ENCODE measurements around the gene CDC40.
"Not testable (repeated sequence)": the region's sequence is repeated elsewhere in the genome, so short reads cannot be mapped to it uniquely, and the experiment has no call there.

The CDC40 gene

GRCh38 chr6:110201151-110201884 is 21.1 kb downstream of the CDC40 start:
- peak; percentile 50 for DNase-seq (ENCODE audit: low spot score)

GRCh38 chr6:110207652-110208051 is 27.4 kb downstream of the CDC40 start:
- DNase-seq (ENCODE audit: low spot score), result no peak

DNA sequence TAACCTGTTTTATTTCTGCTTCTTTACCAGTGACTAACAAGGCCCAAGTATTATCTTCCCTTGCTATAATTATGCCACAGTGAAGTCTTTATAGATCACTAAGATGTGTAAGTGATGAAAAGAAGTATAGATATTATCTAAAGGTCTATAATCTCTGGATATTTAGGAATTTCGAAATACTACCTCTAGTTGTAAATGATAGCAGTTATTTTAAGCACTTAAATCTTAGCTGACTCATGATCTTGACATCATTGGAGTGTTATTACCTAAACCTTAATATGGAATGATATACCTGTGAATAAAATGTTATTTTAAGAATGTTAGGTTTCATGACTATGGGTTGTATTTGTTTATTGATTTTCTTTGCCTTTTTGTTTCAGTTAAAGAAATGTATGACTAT is 31.5 kb downstream of the CDC40 start:
- DNase-seq (ENCODE audit: low spot score), result no peak

DNA sequence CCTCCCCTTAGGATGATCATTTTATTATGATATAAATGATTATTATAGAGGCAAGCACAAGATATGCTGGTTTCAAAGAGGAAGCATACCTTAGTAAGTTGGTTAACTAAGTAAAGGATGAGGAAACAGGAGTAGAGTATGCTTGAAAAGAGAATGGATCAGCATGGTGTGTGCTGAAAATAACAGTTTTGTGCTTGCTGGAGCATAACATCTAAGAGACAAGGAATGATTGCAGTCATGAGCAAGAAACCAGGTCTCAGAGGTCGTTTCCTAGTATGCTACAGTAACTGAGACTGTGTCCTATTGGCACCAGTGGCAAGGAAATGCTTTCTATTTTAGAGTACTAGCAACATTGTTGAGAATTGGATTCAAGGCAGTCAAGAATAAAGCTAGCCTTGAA is 34.1 kb downstream of the CDC40 start:
- no peak for DNase-seq (ENCODE audit: low spot score)

DNA sequence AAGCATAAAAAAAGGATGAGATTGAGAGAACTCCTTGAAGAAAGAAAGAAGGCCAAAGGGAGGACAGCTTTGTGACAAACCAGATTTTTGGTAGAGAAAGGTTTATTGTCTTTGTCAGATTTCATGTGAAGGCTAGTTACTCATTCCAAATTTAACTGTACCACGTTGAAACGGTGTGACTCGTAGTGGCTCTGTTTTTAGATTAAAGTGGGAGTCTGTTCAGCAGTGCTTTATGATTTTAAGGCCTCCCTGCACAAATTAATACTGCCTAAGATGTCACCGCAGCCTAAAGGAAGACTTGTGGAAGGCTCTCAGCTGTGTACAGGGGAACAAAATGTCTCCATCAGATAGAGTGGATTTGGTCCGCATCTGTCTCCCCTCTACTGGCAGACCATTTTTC is 35.9 kb downstream of the CDC40 start:
- DNase-seq (ENCODE audit: low spot score), result no peak

DNA sequence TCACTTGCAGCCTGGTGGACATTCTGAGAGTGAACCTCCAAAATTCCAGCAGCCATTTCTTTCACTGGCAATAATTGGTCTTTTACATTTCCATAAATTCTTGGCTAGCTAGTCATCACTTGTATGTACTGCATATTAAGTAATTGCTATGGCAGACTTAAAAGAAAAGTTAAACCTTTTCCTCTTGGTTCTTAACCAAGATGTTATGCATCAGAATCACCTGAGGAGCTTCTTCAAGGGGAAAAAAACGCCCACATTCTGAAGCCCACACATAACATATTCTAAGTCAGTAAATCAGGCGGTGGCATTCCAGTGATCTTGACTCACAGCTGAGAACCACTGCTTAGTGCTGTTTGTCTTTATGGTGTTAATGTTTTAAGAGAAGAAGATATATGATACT is 37.0 kb downstream of the CDC40 start:
- DNase-seq (ENCODE audit: low spot score), result no peak

DNA sequence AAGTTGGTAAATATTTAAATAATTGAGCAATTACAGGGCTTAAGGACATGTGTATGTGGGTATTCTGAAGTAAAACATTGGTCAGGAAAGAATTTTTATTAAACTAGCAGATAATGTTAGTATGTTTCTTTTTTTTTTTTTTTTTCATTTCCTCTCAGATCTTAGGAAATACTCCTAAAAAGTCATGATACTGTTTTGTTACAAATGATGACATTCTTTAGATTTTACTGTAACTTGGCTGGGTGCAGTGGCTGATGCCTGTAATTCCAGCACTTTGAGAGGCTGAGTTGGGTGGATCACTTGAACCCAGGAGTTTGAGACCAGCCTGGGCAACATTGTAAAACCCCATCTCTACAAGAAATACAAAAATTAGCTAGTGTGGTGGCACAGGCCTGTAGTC is 41.5 kb downstream of the CDC40 start:
- DNase-seq (ENCODE audit: low spot score), result no peak

DNA sequence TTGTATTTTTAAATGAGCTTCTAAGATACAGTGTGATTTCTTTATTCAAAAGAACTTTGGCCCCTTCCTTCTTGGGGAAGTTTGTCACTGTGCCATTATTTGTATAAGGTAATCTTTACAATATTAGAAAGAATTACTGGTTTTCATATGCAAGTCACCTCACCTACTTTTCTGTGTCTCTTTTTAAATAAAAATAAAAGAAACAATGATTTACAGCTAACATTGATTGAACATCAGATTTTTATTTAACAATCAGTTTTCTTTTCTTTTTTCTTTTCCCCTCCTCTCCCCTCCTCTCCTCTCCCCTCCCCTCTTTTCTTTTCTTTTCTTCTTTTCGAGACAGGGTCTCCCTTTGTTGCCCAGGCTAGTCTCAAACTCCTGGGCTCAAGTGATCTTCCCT is 46.0 kb downstream of the CDC40 start:
- no peak for DNase-seq (ENCODE audit: low spot score)

- no peak for DNase-seq (ENCODE audit: low spot score)
Observed at GRCh38 chr6:110232450-110232849, 52.2 kb downstream of the CDC40 start.

DNA sequence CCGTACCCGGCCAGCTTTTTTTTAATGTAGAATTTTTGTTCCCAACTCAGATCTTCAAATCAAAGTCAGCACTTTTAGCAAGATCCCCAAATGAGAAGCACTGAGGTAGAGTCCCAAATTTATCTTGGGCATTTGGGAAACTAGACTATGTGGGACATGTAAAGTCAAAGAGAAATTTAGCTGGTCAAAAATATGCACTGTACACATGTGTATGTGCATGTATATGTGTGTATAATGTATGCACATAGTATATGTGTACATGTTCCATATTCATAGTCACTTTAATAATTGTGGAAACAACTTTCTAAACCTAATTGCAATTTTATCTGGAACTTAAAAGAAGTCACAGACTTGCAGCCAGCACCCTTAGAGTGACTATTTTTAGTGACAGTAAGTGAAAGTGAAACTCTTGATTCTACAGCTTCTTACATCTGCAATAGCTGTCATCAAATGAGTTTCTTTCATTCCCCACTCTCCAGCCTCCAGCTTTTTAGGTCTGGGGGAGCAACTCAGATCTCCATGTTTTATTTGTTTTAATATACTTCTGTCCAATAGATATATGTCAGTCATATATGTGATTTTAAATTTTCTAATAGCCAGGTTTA is 53.6 kb downstream of the CDC40 start:
- peak; percentile 23 for DNase-seq (ENCODE audit: low spot score)

DNA sequence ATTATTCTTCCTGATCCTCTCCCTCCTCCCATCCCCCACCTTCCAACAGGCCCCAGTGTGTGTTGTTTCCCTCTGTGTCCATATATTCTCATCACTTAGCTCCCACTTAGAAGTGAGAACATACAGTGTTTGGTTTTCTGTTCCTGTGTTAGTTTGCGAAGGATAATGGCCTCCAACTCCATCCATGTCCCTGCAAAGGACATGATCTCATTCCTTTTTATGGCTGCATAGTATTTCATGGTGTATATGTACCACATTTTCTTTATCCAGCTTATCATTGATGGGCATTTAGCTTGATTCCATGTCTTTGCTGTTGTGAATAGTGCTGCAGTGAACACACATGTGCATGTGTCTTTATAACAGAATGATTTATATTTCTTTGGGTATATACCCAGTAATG is 55.8 kb downstream of the CDC40 start:
- DNase-seq (ENCODE audit: low spot score), result not testable (repeated sequence)

GRCh38 chr6:110239526-110240274 is 59.5 kb downstream of the CDC40 start:
- peak; percentile 50 for DNase-seq (ENCODE audit: low spot score)

DNA sequence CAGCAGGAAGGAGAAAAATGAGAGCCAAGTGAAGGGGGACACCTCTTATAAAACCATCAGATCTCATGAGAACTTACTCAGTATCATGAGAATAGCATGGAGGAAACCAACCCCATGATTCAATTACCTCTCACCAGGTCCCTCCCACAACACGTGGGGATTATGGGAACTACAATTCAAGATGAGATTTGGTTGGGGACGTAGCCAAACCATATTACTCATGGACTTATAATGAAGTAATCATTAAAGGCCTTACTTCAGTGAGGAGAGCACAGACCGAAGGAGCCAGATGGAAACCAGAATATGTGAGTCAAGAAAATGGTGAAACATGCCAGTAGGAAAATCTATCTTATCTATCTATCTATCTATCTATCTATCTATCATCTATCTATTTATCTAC is 64.4 kb downstream of the CDC40 start:
- not testable (repeated sequence) for DNase-seq (ENCODE audit: low spot score)

DNA sequence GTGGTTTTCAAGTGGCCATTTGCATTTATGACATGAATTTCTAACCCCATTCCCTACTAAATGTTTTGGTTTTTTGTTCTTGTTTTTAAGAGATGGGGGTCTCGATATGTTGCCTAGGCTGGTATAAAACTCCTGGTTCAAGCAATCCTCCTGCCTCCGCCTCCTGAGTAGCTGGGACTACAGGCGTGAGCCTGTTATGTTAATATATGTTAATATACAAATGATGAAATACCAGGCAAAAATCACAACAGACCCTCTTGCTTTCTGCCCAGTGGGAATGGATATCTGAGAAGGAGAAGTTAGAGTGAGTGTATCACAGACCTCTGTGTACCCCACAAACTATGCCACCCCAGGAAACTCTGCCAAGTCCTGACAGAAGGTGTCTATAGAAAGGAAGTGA is 66.2 kb downstream of the CDC40 start:
- no peak for DNase-seq (ENCODE audit: low spot score)

GRCh38 chr6:110246900-110247546 is 66.8 kb downstream of the CDC40 start:
- DNase-seq (ENCODE audit: low spot score), result no peak

DNA sequence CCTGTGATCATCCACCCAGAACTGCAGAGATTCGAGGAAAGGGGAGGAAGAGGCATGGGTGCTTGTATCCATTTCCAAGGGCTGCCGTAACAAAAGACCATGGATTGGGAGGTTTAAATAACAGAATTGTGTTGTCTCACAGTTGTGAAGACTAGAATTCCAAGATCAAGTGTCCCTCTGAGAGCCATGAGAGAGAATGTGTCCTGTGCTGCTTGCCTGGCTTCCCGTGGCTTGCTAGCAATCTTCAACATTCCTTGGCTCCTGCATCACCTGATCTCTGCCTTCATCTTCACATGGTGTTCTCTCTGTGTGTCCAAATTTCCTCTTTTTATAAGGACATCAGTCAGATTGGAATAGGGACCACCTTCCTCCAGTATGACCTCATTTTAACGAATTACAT is 69.8 kb downstream of the CDC40 start:
- no peak for DNase-seq (ENCODE audit: low spot score)

- no peak for DNase-seq (ENCODE audit: low spot score)
Observed at GRCh38 chr6:110250838-110251237, 70.6 kb downstream of the CDC40 start.

DNA sequence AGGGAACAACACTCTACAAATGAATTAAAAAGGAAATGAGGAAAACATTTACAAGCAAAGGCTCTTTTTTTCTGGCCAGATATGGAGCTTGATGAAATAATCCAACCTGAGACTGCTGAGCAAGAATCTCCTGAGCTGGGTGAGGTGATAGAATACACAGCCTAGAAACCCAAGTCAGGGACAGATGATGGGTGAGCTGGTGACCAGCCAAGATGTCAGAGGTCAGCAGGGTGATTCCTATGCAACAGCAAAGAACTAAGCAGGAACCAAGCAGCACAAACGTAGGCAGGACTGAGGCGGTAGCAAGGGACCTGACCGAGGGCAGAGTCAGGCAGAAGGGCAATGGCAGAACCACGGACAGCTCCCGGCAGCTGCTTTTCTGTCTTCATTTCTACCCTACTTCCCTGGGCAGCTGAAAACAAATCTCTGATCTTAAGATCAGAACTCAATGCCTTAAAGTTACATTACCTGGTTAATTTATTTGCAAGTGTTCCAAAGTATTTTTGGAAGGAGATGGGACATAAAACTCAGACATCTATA is 75.1 kb downstream of the CDC40 start:
- no peak for DNase-seq (ENCODE audit: low spot score)

DNA sequence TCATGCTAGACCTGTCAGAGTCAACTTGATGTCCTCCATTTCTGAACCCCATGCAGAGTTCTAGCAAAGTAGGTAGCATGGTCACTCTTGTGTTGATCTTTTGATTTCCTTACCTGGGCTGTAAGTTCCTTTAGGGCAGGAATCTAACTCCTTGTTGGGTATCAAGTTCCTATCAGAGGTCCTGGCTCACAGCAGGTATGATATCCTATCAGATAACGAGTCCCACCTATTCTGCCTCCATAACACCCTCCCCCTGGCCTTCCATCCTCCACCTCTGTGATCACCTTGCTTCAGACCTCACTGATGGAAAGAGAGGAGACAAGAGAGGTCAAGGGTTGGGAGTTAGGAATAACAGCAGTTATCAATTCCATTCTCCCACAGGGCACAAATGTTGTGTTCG is 76.1 kb downstream of the CDC40 start:
- no peak for DNase-seq (ENCODE audit: low spot score)

- no peak for DNase-seq (ENCODE audit: low spot score)
Observed at GRCh38 chr6:110265273-110265672, 85.0 kb downstream of the CDC40 start.

GRCh38 chr6:110266996-110267395 is 86.8 kb downstream of the CDC40 start:
- no peak for DNase-seq (ENCODE audit: low spot score)

DNA sequence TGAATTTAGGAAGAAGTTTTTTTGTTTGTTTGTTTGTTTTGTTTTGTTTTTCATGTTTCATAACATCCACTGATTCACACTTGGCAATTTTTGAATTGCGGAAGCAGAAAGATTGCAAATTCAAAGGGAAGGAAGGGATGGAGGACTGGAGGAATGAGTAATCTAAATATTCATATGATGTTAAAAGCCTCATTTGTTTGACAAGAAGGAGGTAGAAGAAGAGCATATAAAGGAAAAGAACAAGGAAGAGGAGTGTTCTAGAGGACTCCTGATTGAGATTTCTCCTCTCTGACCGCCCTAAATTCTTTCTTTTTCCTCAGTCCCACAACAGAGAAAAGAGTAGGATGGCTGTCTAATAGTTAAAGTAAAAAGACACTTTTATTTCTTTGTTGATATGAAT is 89.4 kb downstream of the CDC40 start:
- no peak for DNase-seq (ENCODE audit: low spot score)

- DNase-seq (ENCODE audit: low spot score), result no peak
Observed at GRCh38 chr6:110270165-110270564, 89.9 kb downstream of the CDC40 start.

Data from hematopoietic multipotent progenitor cell treated with erythropoietin and hydrocortisone succinate and interleukin-3 and kit ligand, for 17 days (in vitro differentiated cells).